Thymus (tissue), 11 donors: Measurements from ENCODE around the gene HOXD12. TPM values are rescaled to one million over a fixed set of nuclear protein-coding genes. Genes with fewer than 3 reads are reported as not detected.

Source experiments
- DNase-seq, 9 donors: peaks; one replicate each; pipeline ENCODE4 v3.0.0-alpha.2; 2013; ENCODE audit warnings: low spot score in 9 of 9, low read depth in 6 of 9, missing footprints in 1 of 9
- H3K27ac ChIP-seq, 2 donors: one replicate each; pipeline ENCODE4 v1.5.1; 2013; ENCODE audit warnings: control low read depth in 1 of 2, low read depth in 1 of 2, low read length in 1 of 2, mild to moderate bottlenecking in 1 of 2, moderate library complexity in 1 of 2
- H3K27me3 ChIP-seq, 2 donors: one replicate each; pipeline ENCODE4 v1.5.1; 2013; ENCODE audit warnings: low read length in 1 of 2; ENCODE audit not compliant: control insufficient read depth in 2 of 2, insufficient read depth in 1 of 2
- H3K36me3 ChIP-seq, 2 donors: one replicate each; pipeline ENCODE4 v1.5.1; 2013; ENCODE audit warnings: low read length in 1 of 2, mild to moderate bottlenecking in 1 of 2, moderate library complexity in 1 of 2; ENCODE audit not compliant: control insufficient read depth in 2 of 2, insufficient read depth in 2 of 2
- H3K4me1 ChIP-seq, 2 donors: one replicate each; pipeline ENCODE4 v1.5.1; 2013; ENCODE audit warnings: low read length in 2 of 2; ENCODE audit not compliant: control insufficient read depth in 2 of 2, insufficient read depth in 2 of 2
- H3K4me3 ChIP-seq, 2 donors: one replicate each; pipeline ENCODE4 v1.5.1; 2013; ENCODE audit warnings: low read length in 2 of 2, control low read depth in 1 of 2, mild to moderate bottlenecking in 1 of 2
- H3K9me3 ChIP-seq, 2 donors: one replicate each; pipeline ENCODE4 v1.5.1; 2013; ENCODE audit warnings: low read length in 1 of 2, mild to moderate bottlenecking in 1 of 2; ENCODE audit not compliant: control insufficient read depth in 2 of 2, insufficient read depth in 1 of 2
- WGBS: extraction: QIAGEN DNeasy Blood & Tissue Kit; methylation state at CpG from one replicate; pipeline ENCODE4 v1.1.7; 2013; 5-methylcytosine and 5-hydroxymethylcytosine counted together
- polyA plus RNA-seq: library from polyadenylated mRNA; stranded (reverse); fragments of 200-250 nt; gene quantifications from one replicate; pipeline ENCODE4 v1.2.3, GENCODE V29; 2013
- total RNA-seq: library from RNA; stranded (reverse); fragments of 120-200 nt; gene quantifications from one replicate; pipeline ENCODE4 v1.2.4, GENCODE V29; 2013
- donor health status: healthy.

The HOXD12 gene
- total and polyA plus RNA-seq, 2 donors = not detected

GRCh38 chr2:176127774-176128072, 28.1 kb downstream of the HOXD12 start:
- no peak overlapping the region for H3K27ac ChIP-seq
- no peak for DNase-seq
- 29% methylated on average over 4 of the region's 4 CpGs for WGBS
- no peaks in the 10 kb centered on the region for H3K36me3 ChIP-seq
- peaks cover 0 to 15% of the 10 kb centered on the region in 2 donors for H3K9me3 ChIP-seq
- peaks cover 93 to 99% of the 10 kb centered on the region in 2 donors for H3K27me3 ChIP-seq
- no peak overlapping the region for H3K4me3 ChIP-seq
- H3K4me1 ChIP-seq = peaks cover 10 to 19% of the 10 kb centered on the region in 2 donors

- no peak overlapping the region for H3K27ac ChIP-seq
- peaks cover 8 to 17% of the 10 kb centered on the region in 2 donors for H3K4me1 ChIP-seq
- no peaks in the 10 kb centered on the region for H3K36me3 ChIP-seq
- H3K9me3 ChIP-seq = peaks cover 0 to 15% of the 10 kb centered on the region in 2 donors
- H3K27me3 ChIP-seq = peaks cover 92 to 99% of the 10 kb centered on the region in 2 donors
- no peak overlapping the region for H3K4me3 ChIP-seq
- 7% methylated on average over 49 of the region's 49 CpGs for WGBS
- DNase-seq = peak in 1 of 9 donors; percentile 35
Observed at GRCh38 chr2:176128172-176128981, 28.8 kb downstream of the HOXD12 start.

- peak in 3 of 9 donors; percentile 37 to 63 (median 42) for DNase-seq
Observed at GRCh38 chr2:176128982-176129796, 29.6 kb downstream of the HOXD12 start, which contains the start of gene HOXD8. TSS of gene HOXD8 (plus strand) at chr2:176129705. CDS start at chr2:176130367, 662 bp downstream.

GRCh38 chr2:176129813-176130146, 30.2 kb downstream of the HOXD12 start:
- H3K36me3 ChIP-seq = no peaks in the 10 kb centered on the region
- DNase-seq = peak in 1 of 9 donors; percentile 34
- 2% methylated on average over 43 of the region's 43 CpGs for WGBS
- peaks cover 8 to 17% of the 10 kb centered on the region in 2 donors for H3K4me1 ChIP-seq
- peak overlapping the region in 1 of 2 donors; percentile 40 for H3K4me3 ChIP-seq
- H3K9me3 ChIP-seq = peaks cover 0 to 15% of the 10 kb centered on the region in 2 donors
- peaks cover 94 to 99% of the 10 kb centered on the region in 2 donors for H3K27me3 ChIP-seq
- no peak overlapping the region for H3K27ac ChIP-seq

More at GRCh38 chr2:176128982-176129796, 29.6 kb downstream of the HOXD12 start, which contains the start of gene HOXD8:
- no peaks in the 10 kb centered on the region for H3K36me3 ChIP-seq
- H3K4me3 ChIP-seq = peak within 1 kb of the TSS in 1 of 2 donors; percentile 40
- H3K27me3 ChIP-seq = peaks cover 94 to 99% of the 10 kb centered on the region in 2 donors
- WGBS = 4% methylated on average over 64 of the region's 64 CpGs
- H3K4me1 ChIP-seq = peaks cover 8 to 17% of the 10 kb centered on the region in 2 donors
- peak within 1 kb of the TSS in 1 of 2 donors; percentile 26 for H3K27ac ChIP-seq
- peaks cover 0 to 15% of the 10 kb centered on the region in 2 donors for H3K9me3 ChIP-seq

- DNase-seq = peak in 1 of 9 donors; percentile 49
- H3K4me3 ChIP-seq = peak overlapping the region in 1 of 2 donors; percentile 40
- no peaks in the 10 kb centered on the region for H3K36me3 ChIP-seq
- peaks cover 0 to 15% of the 10 kb centered on the region in 2 donors for H3K9me3 ChIP-seq
- H3K4me1 ChIP-seq = peaks cover 8 to 17% of the 10 kb centered on the region in 2 donors
- H3K27me3 ChIP-seq = peaks cover 94 to 99% of the 10 kb centered on the region in 2 donors
- no peak overlapping the region for H3K27ac ChIP-seq
- 2% methylated on average over 100 of the region's 100 CpGs for WGBS
Observed at GRCh38 chr2:176130147-176130956, 30.8 kb downstream of the HOXD12 start.

GRCh38 chr2:176130957-176131847, 31.6 kb downstream of the HOXD12 start:
- Histone ChIP-seq H3K4me3 (no peak overlapping the region), H3K27me3 (peaks cover 92 to 99% of the 10 kb centered on the region in 2 donors), H3K9me3 (peaks cover 0 to 15% of the 10 kb centered on the region in 2 donors), H3K36me3 (no peaks in the 10 kb centered on the region), H3K27ac (no peak overlapping the region), H3K4me1 (peaks cover 8 to 17% of the 10 kb centered on the region in 2 donors)
- WGBS = 14% methylated on average over 15 of the region's 15 CpGs
- DNase-seq = peak in 1 of 9 donors; percentile 27

GRCh38 chr2:176131848-176132158, 32.2 kb downstream of the HOXD12 start:
- peaks cover 8 to 19% of the 10 kb centered on the region in 2 donors for H3K4me1 ChIP-seq
- H3K4me3 ChIP-seq = no peak overlapping the region
- peaks cover 0 to 15% of the 10 kb centered on the region in 2 donors for H3K9me3 ChIP-seq
- WGBS = 23% methylated on average over 4 of the region's 4 CpGs
- H3K36me3 ChIP-seq = no peaks in the 10 kb centered on the region
- H3K27me3 ChIP-seq = peaks cover 92 to 99% of the 10 kb centered on the region in 2 donors
- H3K27ac ChIP-seq = no peak overlapping the region
- no peak for DNase-seq
